GM18873 (cell line): Measurements from ENCODE around the gene KIN.
"Not testable (repeated sequence)": the region's sequence is repeated elsewhere in the genome, so short reads cannot be mapped to it uniquely, and the experiment has no call there.

Source experiments
- ATAC-seq: cut with Tn5 transposase; IDR thresholded peaks from one replicate; pipeline ENCODE4 v1.9.1; 2021; ENCODE audit warnings: mild to moderate bottlenecking, moderate library complexity, moderate number of reproducible peaks; ENCODE audit not compliant: unreplicated experiment, low FRiP score

The KIN gene

GRCh38 chr10:7787857-7788638, at the start of gene KIN, which contains the start of gene ATP5F1C:
KIN (minus strand) TSS chr10:7787993; CDS start chr10:7787933, 60 bp downstream.
ATP5F1C (plus strand) TSS chr10:7788177; CDS start chr10:7788208, 31 bp downstream.
- ATAC-seq: peak; percentile 93

- no peak for ATAC-seq
Observed at GRCh38 chr10:7836571-7836970, 48.8 kb upstream of the KIN start.

GRCh38 chr10:7834262-7834661, 46.5 kb upstream of the KIN start:
- no peak for ATAC-seq

- no peak for ATAC-seq
Observed at GRCh38 chr10:7833210-7833609, 45.4 kb upstream of the KIN start.

GRCh38 chr10:7832060-7832459, 44.3 kb upstream of the KIN start:
- ATAC-seq: no peak

GRCh38 chr10:7829289-7829834, 41.6 kb upstream of the KIN start:
- no peak for ATAC-seq

- ATAC-seq: no peak
Observed at GRCh38 chr10:7826971-7827370, 39.2 kb upstream of the KIN start.

GRCh38 chr10:7824251-7824650, 36.5 kb upstream of the KIN start:
- no peak for ATAC-seq

GRCh38 chr10:7819121-7819460, 31.3 kb upstream of the KIN start:
- peak; percentile 26 for ATAC-seq

GRCh38 chr10:7818295-7819120, 30.7 kb upstream of the KIN start, which contains the start of gene TAF3:
TAF3 (plus strand) TSS chr10:7818505; CDS start chr10:7818710, 205 bp downstream.
- ATAC-seq: peak; percentile 90

GRCh38 chr10:7817984-7818294, 30.1 kb upstream of the KIN start:
- ATAC-seq: no peak

GRCh38 chr10:7817576-7817975, 29.8 kb upstream of the KIN start:
- ATAC-seq: no peak

- no peak for ATAC-seq
Observed at GRCh38 chr10:7813481-7813880, 25.7 kb upstream of the KIN start.

- ATAC-seq: not testable (repeated sequence)
Observed at GRCh38 chr10:7811743-7812142, 23.9 kb upstream of the KIN start.

- ATAC-seq: no peak
Observed at GRCh38 chr10:7811000-7811399, 23.2 kb upstream of the KIN start.

- ATAC-seq: no peak
Observed at GRCh38 chr10:7810443-7810842, 22.6 kb upstream of the KIN start.

- ATAC-seq: no peak
Observed at GRCh38 chr10:7808686-7809267, 21.0 kb upstream of the KIN start.

- ATAC-seq: no peak
Observed at GRCh38 chr10:7804741-7805140, 16.9 kb upstream of the KIN start.

- ATAC-seq: no peak
Observed at GRCh38 chr10:7804216-7804615, 16.4 kb upstream of the KIN start.

- ATAC-seq: no peak
Observed at GRCh38 chr10:7802606-7803005, 14.8 kb upstream of the KIN start.

- no peak for ATAC-seq
Observed at GRCh38 chr10:7797582-7797981, 9.8 kb upstream of the KIN start.
